DMS114 treated with DMSO at 0.1 percent for 48 hours (cell line): Measurements from ENCODE around the gene OR52E8.
A peak's percentile ranks its signal among the peaks of the same experiment; 100 is the strongest.

Experiments
- DNase-seq: peaks from one replicate; lab custom pipeline; 2025; ENCODE audit not compliant: unreplicated experiment; lab: John Stamatoyannopoulos, UW

Gene OR52E8

DNA sequence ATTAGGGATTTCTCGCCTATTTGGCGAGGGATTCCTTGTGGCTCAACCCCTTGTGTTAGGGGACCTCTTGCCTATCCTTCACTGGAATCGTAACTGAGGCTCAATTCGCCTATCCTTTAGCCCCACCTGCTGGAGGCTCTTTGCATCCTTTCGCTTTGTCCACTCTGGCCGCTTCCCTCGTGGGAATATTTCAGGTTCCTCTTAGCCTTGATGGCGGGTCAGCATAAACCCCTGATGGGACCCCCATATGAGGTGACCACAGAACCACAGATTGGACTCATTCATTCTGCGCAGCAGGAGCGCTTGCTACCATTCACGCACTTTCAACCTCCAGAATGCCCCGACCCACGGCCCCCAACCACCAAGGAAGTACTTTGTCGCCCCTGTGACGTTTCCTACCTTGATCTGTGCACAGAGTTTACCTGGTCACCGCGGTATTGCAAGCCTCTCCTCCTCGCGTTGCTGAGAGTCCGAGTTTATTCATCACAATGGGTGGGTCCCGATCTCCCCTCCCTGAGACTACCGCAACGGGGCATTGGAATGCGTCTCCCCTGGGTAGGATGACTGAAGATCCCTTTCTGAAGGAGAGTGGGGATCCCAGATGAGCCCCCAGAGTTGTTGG lies 48.9 kb downstream of the OR52E8 start, which contains the start of gene OR52N2:
Gene OR52N2 (plus strand): TSS at position 425 of the 622 bp plus-strand sequence. CDS start 11,412 bp downstream, outside the sequence.
- DNase-seq: peak; percentile 6

DNA sequence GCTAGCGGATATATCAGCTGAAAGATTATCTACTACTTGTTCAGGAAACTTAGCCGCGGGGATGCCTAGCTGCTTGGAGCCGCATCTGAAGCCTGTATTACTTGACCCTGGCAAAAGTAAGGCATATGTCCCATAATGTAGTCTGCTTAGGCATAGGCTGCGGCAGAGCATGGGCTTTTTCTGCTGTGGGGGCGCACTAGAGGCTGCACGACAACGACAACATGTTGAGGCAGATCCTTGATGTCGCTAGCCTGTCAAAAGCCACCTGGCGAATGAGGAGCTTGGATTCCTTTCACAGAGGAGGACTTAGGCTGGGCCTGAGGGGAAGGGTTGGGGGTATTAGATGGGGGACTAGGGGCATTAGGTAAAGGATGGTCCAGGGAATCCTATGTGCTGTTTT lies 49.9 kb downstream of the OR52E8 start:
- no peak for DNase-seq
